ENCODE measurements around the gene KCTD15. TPM values are rescaled to one million over a fixed set of nuclear protein-coding genes. Genes with fewer than 3 reads are reported as not detected.

Gene KCTD15
- total RNA-seq, 1 experiment from 2014 or later, result 9.9 TPM

DNA sequence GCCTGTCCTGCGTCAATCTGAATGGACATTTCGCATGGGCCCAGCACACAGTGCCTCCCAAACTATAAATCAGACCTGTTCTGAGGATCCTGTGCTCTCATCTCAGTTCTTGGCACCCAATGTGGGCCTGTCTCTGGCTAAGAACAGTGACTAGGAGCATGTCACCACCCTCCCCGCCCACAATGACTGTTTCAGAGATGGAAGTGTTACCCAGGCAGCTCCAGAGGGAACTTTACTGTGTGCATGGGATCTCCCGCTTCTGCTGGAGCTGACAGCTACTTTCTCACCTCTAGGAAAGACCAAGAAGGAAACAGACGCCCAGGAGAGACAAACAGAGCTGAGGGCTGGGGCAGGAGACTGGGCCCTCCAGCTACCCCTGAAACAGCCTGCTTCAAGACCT lies 45.0 kb downstream of the KCTD15 start:
- intact Hi-C loops (cut with micrococcal nuclease; ENCODE audit: unreplicated experiment), result no loop called here
- no peak overlapping the region for H3K27ac ChIP-seq (ENCODE audit: low read depth, low read length, poor library complexity, severe bottlenecking)
- no peaks in the 10 kb centered on the region for H3K4me1 ChIP-seq (ENCODE audit: insufficient read depth, low read length, poor library complexity, severe bottlenecking)
- POLR2A ChIA-PET (ENCODE audit: low non-redundant PET), result no interaction called here
- no peaks in the 10 kb centered on the region for H3K36me3 ChIP-seq (ENCODE audit: insufficient read depth, low read length, poor library complexity, severe bottlenecking)
- no peak overlapping the region for H3K4me3 ChIP-seq (ENCODE audit: low read depth, low read length, poor library complexity, severe bottlenecking)
- no TSS peak for BruUV-seq (replicated peaks)
- TF ChIP-seq, protein P1, sequence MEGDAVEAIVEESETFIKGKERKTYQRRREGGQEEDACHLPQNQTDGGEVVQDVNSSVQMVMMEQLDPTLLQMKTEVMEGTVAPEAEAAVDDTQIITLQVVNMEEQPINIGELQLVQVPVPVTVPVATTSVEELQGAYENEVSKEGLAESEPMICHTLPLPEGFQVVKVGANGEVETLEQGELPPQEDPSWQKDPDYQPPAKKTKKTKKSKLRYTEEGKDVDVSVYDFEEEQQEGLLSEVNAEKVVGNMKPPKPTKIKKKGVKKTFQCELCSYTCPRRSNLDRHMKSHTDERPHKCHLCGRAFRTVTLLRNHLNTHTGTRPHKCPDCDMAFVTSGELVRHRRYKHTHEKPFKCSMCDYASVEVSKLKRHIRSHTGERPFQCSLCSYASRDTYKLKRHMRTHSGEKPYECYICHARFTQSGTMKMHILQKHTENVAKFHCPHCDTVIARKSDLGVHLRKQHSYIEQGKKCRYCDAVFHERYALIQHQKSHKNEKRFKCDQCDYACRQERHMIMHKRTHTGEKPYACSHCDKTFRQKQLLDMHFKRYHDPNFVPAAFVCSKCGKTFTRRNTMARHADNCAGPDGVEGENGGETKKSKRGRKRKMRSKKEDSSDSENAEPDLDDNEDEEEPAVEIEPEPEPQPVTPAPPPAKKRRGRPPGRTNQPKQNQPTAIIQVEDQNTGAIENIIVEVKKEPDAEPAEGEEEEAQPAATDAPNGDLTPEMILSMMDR (conservative IDR thresholded peaks at IDR 0.05; ENCODE audit: low read depth, low read length), result no peak
- TF ChIP-seq EZH2 (IDR thresholded peaks at IDR 0.05; ENCODE audit: borderline replicate concordance, low read depth, low read length, poor library complexity, severe bottlenecking), result no peak
- H3K9me3 ChIP-seq (ENCODE audit: low read depth, low read length, poor library complexity, severe bottlenecking), result no peaks in the 10 kb centered on the region
- CTCF ChIA-PET, result no interaction called here
- H3K27me3 ChIP-seq (replicated peaks; ENCODE audit: insufficient read depth, low read depth, low read length, poor library complexity), result peaks cover 7% of the 10 kb centered on the region
- no peak for DNase-seq (ENCODE audit: low spot score)

DNA sequence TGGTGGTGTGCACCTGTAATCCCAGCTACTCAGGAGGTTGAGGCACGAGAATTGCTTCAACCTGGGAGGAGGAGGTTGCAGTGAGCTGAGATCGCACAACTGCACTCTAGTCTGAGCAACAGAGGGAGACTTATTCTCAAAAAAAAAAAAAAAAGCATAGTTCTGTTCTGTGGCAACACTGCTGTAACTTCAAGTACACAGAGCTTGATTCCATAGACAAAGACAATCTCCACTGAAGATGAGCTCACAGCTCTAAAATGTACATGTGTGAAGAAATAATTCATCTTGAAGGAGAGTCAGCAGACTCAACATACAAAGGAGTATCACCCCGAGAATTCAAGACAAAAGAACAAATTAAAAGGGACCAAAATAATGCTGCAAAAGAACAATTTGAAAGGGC lies 47.8 kb downstream of the KCTD15 start:
- ChIA-PET POLR2A (ENCODE audit: low non-redundant PET) (no interaction called here), CTCF (no interaction called here)

DNA sequence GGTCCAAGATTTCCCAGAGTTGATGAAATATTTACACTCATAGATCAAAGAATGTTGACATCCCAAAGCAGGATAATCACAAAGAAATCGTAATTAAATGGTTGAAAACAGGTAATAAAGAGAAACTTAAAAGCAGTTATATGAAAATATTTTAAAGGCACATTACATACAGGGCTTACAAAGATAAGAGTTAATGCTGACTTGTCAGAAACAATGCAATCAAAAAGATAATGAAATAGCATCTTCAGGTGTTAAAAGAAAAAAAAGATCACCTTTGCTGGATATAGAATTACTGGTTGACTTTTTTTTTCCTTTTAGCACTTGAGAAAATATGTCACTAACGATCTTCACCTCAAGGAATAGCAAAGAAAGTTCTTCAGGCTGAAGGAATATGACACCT lies 48.8 kb downstream of the KCTD15 start:
- no peaks in the 10 kb centered on the region for H3K4me1 ChIP-seq (ENCODE audit: insufficient read depth, low read length, poor library complexity, severe bottlenecking)
- CTCF ChIA-PET, result no interaction called here
- DNase-seq (ENCODE audit: low spot score), result no peak
- no TSS peak for BruUV-seq (replicated peaks)
- H3K36me3 ChIP-seq (ENCODE audit: insufficient read depth, low read length, poor library complexity, severe bottlenecking), result no peaks in the 10 kb centered on the region
- no peak overlapping the region for H3K4me3 ChIP-seq (ENCODE audit: low read depth, low read length, poor library complexity, severe bottlenecking)
- H3K9me3 ChIP-seq (ENCODE audit: low read depth, low read length, poor library complexity, severe bottlenecking), result no peaks in the 10 kb centered on the region
- no peak for TF ChIP-seq EZH2 (IDR thresholded peaks at IDR 0.05; ENCODE audit: borderline replicate concordance, low read depth, low read length, poor library complexity, severe bottlenecking)
- intact Hi-C loops (cut with micrococcal nuclease; ENCODE audit: unreplicated experiment), result no loop called here
- H3K27ac ChIP-seq (ENCODE audit: low read depth, low read length, poor library complexity, severe bottlenecking), result no peak overlapping the region
- POLR2A ChIA-PET (ENCODE audit: low non-redundant PET), result no interaction called here
- H3K27me3 ChIP-seq (replicated peaks; ENCODE audit: insufficient read depth, low read depth, low read length, poor library complexity), result peaks cover 7% of the 10 kb centered on the region

More for the DNA sequence above, 47.8 kb downstream of the KCTD15 start:
- H3K27ac ChIP-seq (ENCODE audit: low read depth, low read length, poor library complexity, severe bottlenecking), result no peak overlapping the region
- no peaks in the 10 kb centered on the region for H3K9me3 ChIP-seq (ENCODE audit: low read depth, low read length, poor library complexity, severe bottlenecking)
- no peaks in the 10 kb centered on the region for H3K36me3 ChIP-seq (ENCODE audit: insufficient read depth, low read length, poor library complexity, severe bottlenecking)
- no peak overlapping the region for H3K4me3 ChIP-seq (ENCODE audit: low read depth, low read length, poor library complexity, severe bottlenecking)
- no peak for TF ChIP-seq EZH2 (IDR thresholded peaks at IDR 0.05; ENCODE audit: borderline replicate concordance, low read depth, low read length, poor library complexity, severe bottlenecking)
- TF ChIP-seq, protein P1 (conservative IDR thresholded peaks at IDR 0.05; ENCODE audit: low read depth, low read length), result no peak
- BruUV-seq (replicated peaks), result no TSS peak
- peaks cover 7% of the 10 kb centered on the region for H3K27me3 ChIP-seq (replicated peaks; ENCODE audit: insufficient read depth, low read depth, low read length, poor library complexity)
- intact Hi-C loops (cut with micrococcal nuclease; ENCODE audit: unreplicated experiment), result no loop called here
- no peaks in the 10 kb centered on the region for H3K4me1 ChIP-seq (ENCODE audit: insufficient read depth, low read length, poor library complexity, severe bottlenecking)
- no peak for DNase-seq (ENCODE audit: low spot score)

DNA sequence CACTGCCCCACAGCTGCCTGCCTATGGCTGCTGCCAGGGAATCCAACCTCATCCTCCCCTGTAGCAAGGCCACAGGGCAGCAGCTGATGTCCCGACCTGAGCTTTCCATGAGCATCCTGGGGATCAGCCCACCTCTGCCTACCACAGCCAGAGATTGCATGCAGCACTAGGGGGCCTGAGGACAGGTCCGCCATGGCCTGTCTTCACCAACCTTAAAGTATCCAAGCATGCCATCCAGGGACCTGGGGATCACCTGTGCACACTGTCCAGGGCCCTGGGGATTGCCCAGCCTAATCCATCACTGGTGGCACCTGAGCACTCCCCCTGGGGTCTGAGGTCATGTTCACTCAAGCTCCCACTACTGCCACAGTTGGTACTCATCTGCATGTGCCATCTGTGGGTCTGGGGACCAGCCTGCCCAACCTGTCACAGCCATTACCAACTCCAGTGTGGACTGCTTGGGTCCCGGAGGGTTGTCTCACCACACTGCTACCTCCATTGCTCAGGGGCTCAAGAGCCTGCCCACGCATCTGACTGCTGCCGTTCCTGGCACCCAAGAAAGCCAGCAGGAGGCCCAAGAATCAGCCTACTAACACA lies 53.0 kb downstream of the KCTD15 start:
- Histone ChIP-seq H3K4me3 (ENCODE audit: low read depth, low read length, poor library complexity, severe bottlenecking) (no peak overlapping the region), H3K4me1 (ENCODE audit: insufficient read depth, low read length, poor library complexity, severe bottlenecking) (no peaks in the 10 kb centered on the region), H3K9me3 (ENCODE audit: low read depth, low read length, poor library complexity, severe bottlenecking) (no peaks in the 10 kb centered on the region), H3K36me3 (ENCODE audit: insufficient read depth, low read length, poor library complexity, severe bottlenecking) (no peaks in the 10 kb centered on the region), H3K27me3 (replicated peaks; ENCODE audit: insufficient read depth, low read depth, low read length, poor library complexity) (no peaks in the 10 kb centered on the region), H3K27ac (ENCODE audit: low read depth, low read length, poor library complexity, severe bottlenecking) (no peak overlapping the region)
- no peak for TF ChIP-seq EZH2 (IDR thresholded peaks at IDR 0.05; ENCODE audit: borderline replicate concordance, low read depth, low read length, poor library complexity, severe bottlenecking)
- TF ChIP-seq, protein P1 (conservative IDR thresholded peaks at IDR 0.05; ENCODE audit: low read depth, low read length), result no peak
- ChIA-PET POLR2A (ENCODE audit: low non-redundant PET) (no interaction called here), CTCF (no interaction called here)
- BruUV-seq (replicated peaks), result no TSS peak
- intact Hi-C loops (cut with micrococcal nuclease; ENCODE audit: unreplicated experiment), result no loop called here
- no peak for DNase-seq (ENCODE audit: low spot score)
